GM19025 (cell line): ENCODE results near the gene TMEM202.
"Not testable (repeated sequence)": the region's sequence is repeated elsewhere in the genome, so short reads cannot be mapped to it uniquely, and the experiment has no call there.

Source experiments
- ATAC-seq: cut with Tn5 transposase; IDR thresholded peaks from one replicate; pipeline ENCODE4 v1.9.1; 2021; ENCODE audit warnings: mild to moderate bottlenecking, low read depth, moderate library complexity; ENCODE audit not compliant: unreplicated experiment

The TMEM202 gene, protein sequence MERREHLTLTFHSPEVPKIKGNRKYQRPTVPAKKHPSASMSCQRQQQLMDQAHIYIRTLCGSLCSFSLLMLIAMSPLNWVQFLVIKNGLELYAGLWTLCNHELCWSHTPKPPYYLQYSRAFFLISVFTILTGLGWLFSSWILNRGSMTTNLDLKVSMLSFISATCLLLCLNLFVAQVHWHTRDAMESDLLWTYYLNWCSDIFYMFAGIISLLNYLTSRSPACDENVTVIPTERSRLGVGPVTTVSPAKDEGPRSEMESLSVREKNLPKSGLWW

DNA sequence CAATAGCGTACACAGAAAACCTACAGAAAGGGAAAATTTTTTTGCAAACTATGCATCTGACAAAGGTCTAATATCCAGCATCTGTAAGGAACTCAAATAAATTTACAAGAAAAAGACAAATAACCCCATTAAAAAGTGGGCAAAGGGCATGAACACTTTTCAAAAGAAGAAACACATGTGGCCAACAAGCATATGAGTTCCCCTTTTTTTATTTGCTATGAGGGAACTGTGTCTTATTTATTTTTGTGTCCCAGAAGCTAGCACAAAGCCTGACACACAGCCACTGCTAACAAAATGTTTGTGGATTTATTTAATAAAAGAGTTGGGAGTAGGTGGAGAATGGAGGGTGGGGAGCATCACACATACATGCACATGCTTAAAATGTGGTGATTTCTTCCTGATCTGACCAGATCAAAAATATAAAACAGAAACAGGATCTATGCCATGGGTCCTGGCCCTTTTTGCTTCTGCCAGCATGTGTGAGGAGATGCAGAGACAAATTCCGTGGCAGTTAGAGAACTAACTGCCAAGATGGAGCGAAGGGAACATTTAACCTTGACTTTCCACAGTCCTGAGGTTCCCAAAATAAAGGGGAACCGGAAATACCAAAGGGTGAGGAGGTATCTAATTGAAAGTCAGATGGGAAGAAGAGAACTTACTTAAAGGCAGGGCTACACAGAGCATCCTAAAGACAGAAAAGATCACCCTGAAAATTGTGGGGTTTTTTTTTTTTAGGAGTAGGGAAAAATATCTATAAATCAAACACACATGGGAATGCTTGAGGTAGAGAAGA is at the start of gene TMEM202:
Gene TMEM202 (plus strand): TSS at position 510 of the 793 bp plus-strand sequence. CDS start 22 bp downstream, at position 532.
- no peak for ATAC-seq

DNA sequence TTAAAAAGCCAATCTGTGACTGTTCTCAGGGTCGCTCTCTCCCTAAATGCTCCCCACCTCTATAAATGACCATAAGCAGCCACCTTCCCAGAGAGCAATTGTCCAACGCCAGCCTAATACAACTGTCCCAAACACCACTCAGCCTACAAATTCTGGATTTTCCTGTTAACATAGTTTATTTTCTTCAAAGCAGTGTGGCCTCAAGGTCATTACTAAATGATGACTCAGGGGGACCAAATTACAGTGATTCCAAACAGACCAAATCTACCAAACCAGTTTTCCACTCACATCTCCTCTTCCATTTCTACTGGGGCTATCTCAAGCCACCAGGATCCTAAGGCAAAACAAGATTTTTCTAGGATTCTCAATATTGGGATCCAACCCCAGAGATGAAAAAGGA is 44.8 kb upstream of the TMEM202 start:
- no peak for ATAC-seq

DNA sequence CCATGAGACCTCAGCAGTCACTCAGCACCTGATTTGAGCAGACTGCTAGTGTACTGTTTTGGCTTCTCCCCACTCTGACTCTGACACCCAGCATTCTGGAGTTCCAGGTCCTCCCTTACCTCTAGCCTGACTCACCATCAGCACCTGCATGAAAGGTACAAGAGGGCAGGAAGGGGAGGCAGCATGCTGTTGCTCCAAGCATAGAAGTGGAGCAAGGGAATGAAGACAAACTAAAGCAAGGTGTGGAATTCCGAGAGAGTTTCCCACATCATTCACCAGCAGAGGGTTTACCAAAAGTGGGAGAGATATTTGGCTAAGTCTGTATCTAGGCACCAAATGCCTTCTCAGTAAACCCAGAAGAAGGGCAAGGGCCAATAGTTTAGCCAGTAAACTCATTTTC is 43.6 kb upstream of the TMEM202 start:
- no peak for ATAC-seq

DNA sequence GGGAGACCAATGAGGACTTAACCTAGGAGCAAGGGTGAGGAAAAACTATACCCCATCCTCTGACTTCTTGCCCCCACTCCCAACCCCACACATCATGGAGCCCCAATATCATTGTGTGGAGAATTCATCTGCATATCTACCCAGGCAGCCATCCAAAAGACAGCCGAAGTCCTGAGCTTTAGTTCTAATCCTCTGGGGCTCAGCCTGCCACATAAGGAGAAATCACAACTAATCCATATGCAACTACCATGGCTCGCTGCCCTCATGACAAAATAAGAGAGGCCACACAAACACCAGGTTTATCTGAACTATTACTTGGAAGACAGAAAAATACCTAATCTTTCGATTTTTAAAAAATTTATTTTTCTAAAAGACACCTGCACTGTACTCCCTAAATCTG is 40.0 kb upstream of the TMEM202 start:
- no peak for ATAC-seq

DNA sequence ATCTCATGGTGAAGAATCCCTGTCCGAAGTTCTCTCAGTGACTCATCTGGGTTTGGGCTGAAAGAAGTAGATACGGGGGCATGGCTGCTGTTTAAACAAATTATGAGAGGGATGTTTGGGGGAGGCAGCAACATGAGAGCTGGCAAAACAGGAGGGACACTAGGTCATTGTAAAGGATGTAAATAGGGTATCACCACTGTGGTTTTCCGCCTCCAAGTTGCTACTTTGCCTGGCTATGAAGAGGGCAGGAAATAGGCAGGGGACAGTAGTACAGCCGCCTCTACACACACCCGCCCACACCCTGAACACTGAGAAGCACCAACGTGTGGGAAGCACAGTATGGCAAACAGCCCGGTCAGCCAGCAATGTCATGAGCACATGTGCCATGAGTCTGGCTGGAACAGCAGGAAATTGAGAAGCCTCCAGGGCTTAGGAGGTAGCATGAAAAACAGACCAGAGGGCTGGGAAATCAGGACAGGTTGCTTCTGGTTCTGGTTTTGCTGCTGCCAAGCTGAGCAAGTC is 39.4 kb upstream of the TMEM202 start:
- peak; percentile 55 for ATAC-seq

DNA sequence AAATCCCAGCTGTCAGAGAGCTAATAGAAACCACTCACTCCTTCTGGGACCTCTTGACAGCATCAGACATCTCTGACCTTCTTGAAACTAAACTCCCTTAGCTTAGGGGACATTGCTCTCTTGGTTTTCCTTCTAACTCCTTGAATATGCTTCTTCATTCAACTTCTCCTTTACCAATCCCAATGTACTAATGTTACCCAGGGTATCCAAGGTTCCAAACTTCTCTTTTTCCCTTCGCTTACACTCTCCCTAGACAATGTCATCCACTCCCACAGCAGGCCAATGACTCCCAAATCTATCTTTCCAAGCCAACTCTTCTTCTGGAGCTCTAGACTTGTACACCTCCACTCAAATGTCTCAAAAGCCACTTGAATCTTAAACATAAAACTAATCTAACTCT is 36.9 kb upstream of the TMEM202 start:
- no peak for ATAC-seq

DNA sequence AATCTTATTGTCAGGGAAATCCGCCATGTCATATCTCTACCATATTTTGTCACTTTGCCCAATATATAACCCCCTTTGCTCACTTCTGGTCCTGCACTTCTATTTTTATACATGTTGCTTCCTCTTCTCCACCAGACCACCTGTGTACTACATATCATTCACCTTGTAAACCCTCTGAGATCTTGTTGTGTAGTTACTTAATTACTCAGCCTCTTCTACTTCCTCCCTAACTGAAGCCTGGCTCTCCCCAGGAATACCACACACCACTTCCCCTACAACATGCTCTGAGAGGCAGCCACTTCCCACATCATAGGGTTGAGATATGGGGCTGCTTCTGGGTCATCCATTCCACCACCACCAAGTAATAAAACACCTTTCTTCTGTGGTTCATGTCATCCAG is 32.3 kb upstream of the TMEM202 start:
- peak; percentile 86 for ATAC-seq

DNA sequence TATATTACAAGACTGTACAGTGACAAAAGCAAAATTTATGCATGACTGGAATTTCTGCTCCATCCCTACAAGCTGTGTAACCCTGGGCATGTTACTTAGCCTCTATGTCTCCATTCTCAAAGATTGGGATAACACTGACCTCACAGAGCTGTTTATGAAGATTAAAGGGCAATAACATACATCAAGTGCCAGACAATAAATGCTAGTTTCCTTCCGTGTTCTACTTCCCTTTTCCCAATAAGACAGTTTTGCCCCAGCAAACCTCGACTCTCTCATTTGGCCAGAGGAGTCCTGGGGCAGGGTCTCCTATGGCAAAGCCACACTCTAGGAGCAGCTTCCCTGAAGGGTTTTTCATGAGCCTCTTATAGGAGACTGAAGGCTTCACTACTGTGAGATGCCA is 29.8 kb upstream of the TMEM202 start:
- ATAC-seq = no peak

DNA sequence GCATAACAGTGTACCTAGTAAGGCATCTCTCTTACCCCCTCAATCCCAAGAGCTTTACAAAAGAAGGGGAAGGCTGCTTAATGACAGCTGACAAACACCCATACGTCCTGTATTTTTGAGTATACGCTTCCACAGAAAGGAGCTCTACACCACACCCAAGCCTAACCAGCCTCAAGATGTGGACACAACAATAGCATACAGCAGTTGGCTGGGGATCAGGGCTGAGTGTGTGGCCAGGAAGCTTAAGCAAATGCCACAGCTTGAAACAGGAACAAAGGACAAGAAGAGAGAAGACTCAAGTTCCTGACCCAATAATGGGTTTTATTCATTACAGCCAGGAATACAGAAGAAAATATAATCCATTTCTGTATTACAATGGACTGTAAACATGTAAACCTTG is 29.2 kb upstream of the TMEM202 start:
- no peak for ATAC-seq

DNA sequence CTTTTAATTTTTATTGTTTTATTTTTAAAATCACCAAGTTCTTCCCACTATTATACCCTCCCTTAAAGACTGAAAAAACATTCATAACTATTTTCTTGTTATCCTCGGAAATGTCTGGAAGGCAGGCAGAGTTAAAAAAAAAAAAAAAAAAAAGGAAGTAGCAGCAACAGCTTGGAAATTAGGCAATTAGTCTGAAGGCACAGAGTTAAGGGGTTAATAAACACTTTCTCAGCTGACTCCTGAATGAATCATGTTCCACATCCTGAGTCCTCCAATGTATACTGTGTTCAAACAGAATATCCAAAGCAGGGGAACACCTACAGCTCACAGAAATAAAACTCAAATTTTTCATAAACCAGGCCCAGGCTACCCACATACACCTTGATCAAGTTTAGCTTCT is 28.1 kb upstream of the TMEM202 start:
- ATAC-seq = no peak

DNA sequence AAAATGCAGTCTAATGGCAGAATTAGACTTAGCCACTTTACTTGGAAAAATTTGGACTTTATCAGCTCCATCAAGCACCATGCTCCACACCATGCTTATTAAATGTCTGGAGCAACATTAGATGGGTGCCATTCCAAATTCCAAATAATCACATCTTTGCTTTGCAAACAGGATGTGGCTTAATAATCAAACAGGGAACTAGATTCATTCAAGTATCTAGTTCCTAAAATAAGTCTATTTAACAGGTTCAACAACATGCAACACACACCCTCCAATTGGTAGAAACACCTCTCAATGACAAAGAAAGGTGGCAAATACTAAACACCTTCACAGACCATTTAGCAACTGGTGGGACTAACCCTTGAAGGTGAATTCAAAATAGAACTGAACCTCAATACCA is 25.7 kb upstream of the TMEM202 start:
- no peak for ATAC-seq

DNA sequence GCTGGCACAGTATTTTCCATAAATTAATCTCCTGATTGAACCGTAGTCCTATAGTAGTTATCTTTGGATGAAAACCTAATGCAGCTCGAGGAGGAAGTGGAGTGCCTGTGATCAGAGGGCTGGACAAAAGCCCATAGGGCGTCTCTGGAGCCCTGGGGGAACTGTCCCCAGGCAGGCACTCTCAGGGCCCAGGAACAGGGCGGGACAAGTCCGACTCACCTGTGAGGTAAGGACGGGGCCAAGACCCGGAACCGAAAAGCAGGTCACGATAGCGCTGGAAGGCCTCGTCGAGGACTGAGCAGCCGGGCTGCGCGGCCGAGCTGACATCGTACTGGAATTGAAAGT is 22.6 kb upstream of the TMEM202 start:
- peak; percentile 32 for ATAC-seq

DNA sequence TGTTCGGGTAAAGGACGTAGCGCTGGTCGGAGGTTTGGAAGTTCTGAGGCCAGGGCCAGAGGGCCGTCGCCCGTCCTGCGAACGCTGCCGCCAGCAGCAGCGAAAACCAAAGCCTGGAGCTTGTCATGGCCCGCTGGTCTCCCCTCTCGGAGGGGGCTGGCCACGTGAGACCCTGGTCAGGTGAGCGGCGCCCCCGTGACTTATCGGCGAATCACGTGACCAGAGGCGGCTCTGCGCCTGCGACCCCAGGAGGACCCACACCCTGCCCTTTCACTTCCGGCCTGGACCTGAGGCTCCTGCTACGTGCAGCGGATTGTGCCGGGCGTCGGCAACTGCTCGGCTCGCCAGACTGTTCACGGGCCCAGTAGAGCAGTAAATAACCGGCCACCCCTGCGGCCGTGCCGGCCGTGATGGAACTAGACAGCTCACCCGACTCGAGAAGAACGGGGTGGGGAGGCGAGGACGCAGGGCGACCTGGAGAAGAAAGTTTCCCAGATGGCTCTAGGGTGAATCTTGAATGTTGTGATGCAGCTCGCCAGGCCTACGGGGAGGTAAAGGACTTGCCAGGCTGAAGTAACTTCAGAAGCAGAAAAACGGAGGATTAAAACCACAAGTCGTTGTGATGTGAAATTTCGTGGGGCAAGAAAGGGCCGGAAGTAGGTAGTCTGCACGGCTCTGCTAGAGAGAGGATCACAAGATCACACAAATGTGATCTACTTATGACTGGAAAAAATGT is 22.1 kb upstream of the TMEM202 start, which contains the start of gene HEXA:
Gene HEXA (minus strand): TSS at position 169 of the 736 bp plus-strand sequence. CDS start 42 bp downstream, at position 127.
- ATAC-seq = peak; percentile 82

DNA sequence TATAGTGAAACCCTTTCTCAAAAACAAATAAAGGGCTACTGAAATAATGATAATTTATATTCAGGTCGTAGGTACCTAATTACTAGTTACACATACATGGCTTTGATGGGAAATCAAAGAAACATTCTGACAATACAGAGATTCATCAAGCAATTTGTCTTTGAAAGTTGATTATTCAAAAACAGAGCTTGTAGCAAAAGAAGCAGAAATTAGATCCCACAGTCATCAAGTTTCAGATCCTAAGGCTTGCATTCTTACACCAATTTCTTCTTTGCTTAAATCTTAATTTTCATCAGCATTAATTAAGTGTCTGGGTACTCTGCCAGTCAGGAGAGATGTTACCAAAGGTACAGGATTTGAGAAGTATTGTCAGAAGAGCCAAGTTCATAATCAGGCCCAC is 20.8 kb upstream of the TMEM202 start:
- ATAC-seq = no peak

DNA sequence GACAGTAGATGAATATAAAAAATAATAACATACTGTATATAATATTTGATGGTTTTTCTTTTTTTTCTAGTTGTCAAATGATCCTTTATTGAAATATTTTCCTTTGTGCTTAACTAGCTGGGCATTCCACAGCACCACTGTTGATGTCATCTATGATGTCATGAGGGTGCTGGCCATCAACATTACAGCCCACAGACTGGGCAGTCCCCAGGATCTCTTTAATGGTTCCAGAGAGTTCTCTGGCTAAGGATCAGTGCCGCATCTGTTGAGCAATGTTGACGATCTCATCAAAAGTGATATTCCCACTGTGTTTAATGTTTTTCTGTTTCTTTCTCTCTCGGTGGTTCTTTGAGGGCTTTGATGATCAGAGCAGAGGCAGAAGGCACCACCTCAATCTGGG is 19.0 kb upstream of the TMEM202 start:
- not testable (repeated sequence) for ATAC-seq

DNA sequence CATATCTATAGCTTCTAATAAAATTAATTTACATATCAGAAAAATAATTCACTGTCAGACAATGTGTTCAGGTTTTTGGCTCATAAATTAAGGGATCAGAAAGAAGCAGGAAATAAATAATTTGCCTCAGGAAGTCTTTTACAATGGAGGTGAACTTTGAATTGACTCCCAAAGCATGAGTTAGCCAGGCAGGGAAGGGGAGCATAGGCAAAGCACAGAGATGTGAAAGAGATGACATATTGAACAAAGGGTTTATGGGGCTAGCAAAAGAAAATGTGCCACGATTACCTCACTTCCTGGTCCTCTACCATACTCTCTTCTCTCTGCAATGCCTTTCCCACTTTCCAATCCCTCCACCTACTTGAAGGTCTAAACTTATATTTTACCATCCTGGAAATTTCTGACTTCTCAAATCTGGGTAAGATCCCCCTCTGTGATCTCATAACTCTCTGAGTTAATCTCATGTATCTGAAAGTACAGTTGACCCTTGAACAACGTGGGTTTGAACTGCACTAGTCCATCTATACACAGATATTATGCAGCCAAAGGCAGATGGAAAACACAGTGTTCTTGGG is 18.2 kb upstream of the TMEM202 start:
- no peak for ATAC-seq

DNA sequence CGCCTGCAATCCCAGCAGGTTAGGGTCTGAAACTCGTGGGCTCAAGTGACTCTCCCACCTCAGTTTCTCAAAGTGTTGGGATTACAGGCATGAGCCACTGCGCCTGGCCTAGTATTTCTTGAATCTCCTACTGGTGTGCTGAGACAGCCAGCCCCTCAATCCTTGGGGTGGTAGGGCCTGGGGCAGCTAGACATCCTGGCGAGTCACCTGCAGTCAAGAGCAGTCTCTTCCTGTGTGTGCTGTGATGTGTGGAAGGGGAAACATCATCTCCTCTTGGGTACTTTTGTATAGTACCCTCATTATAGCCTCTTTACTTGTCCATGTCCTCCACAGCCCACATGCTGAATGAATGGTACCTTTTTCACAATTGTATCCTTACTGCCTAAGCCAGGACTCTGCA is 17.4 kb upstream of the TMEM202 start:
- no peak for ATAC-seq

DNA sequence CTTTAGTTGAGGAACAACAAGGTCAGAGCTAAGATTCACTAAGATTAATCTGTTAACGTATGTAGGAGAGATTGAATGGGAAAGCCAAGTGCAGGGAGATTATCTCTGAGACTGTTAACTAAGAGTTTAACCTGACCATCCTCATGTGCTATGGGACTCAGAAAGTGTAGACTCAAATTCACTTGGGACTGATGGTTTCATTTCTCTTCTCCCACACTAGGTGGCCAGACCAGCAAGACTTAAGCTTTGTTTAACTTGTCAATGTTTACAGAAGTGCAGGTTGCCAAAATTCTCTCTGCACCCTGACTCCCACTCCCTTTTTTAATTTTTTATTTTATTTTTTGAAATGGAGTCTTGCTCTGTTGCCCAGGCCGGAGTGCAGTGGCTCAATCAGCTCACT is 16.0 kb upstream of the TMEM202 start:
- no peak for ATAC-seq

DNA sequence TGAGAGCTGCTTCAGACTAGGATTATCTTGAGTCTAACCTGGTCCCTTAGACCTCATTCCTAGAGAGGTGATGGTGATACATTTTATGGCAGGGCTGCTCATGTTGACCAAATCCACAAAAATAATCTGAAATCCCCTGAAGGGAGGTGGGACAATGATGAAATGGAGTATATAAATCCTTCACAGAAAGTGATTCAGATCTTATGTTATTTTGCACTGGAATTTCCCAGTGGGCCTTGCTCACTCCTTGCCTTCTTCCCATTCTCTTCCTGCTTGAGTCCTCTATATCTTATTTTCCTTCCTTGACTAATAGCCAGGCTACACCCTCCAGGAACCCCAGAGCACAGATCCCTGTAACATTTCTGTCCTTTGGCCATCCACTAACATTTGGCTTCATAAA is 10.4 kb upstream of the TMEM202 start:
- no peak for ATAC-seq

DNA sequence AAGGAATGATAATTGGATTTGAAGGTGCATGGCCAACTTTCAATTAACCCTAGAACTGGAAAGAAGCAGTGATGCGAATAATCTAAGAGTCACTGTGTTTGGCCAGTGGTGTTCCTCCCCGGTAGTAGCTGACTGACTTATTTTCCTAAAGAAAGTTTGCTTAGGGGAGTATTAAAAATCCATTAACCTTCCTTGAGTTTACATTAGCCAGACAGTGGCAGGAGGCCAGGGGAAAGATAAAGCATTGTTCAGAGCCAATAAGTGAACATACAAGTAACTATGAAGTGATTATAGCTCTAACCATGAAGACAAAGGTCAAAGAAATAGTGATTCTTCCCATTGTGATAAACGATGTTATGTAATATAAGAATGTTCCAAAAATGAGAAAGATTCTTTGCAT is 8.9 kb upstream of the TMEM202 start:
- no peak for ATAC-seq

DNA sequence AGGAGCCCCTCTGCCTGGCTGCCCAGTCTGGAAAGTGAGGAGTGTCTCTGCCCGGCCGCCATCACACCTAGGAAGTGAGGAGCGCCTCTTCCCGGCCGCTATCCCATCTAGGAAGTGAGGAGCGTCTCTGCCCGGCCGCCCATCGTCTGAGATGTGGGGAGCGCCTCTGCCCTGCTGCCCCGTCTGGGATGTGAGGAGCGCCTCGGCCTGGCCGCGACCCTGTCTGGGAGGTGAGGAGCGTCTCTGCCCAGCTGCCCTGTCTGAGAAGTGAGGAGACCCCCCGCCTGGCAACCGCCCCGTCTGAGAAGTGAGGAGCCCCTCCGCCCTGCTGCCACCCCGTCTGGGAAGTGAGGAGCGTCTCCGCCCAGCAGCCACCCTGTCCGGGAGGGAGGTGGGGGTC is 1.8 kb upstream of the TMEM202 start:
- ATAC-seq = not testable (repeated sequence)
